HG03039 (cell line): ENCODE results near the gene LSM14B.
"Not testable (repeated sequence)": the region's sequence is repeated elsewhere in the genome, so short reads cannot be mapped to it uniquely, and the experiment has no call there.

Experiments
- ATAC-seq: cut with Tn5 transposase; IDR thresholded peaks from one replicate; pipeline ENCODE4 v1.9.1; 2021; ENCODE audit warnings: mild to moderate bottlenecking, moderate library complexity; ENCODE audit not compliant: unreplicated experiment

LSM14B gene

DNA sequence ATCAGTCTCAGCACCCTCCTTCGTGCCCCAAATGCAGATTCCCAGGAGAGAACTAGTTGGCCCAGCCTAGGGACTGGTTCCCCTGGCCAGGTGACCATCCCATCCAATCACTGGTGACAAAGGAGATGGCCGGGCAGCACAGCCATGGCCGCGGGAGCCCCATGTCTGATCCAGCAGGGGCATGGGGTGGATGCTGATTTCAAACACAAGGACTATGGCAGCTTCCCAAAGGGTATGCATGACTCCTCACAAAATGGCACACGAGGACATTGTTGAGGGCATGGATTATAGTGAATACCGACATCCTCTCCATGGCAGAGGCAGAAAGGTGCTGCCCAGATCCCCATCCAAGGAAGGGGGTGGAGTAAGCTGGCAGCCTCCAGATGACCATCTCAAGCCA lies 9.9 kb upstream of the LSM14B start:
- ATAC-seq, result no peak

GRCh38 chr20:62114894-62115293 lies 7.4 kb upstream of the LSM14B start:
- no peak for ATAC-seq

DNA sequence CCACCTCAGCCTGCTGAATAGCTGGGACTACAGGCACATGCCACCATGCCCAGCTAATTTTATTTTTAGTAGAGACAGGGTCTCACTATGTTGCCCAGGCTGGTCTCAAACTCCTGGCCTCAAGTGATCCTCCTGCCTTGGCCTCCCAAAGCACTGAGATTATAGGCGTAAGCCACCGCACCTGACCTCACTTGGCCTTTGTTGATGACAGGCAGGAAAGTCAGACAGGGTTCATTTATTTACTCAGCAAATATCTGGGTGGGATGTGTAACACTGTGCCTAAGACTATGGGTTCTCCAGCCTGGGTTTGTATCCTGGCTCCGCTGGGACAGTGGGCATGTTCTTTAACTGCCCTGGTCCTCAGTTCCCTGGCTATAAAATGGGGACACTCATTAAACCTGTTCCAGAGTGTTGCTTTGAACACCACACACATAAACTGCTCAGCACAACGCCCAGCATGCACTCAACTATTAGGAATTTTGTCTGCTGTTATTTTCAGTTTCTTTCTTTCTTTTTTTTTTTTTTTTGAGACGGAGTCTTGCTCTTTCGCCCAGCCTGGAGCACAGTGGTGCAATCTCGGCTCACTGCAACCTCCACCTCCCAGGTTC lies 6.4 kb upstream of the LSM14B start:
- ATAC-seq, result not testable (repeated sequence)

DNA sequence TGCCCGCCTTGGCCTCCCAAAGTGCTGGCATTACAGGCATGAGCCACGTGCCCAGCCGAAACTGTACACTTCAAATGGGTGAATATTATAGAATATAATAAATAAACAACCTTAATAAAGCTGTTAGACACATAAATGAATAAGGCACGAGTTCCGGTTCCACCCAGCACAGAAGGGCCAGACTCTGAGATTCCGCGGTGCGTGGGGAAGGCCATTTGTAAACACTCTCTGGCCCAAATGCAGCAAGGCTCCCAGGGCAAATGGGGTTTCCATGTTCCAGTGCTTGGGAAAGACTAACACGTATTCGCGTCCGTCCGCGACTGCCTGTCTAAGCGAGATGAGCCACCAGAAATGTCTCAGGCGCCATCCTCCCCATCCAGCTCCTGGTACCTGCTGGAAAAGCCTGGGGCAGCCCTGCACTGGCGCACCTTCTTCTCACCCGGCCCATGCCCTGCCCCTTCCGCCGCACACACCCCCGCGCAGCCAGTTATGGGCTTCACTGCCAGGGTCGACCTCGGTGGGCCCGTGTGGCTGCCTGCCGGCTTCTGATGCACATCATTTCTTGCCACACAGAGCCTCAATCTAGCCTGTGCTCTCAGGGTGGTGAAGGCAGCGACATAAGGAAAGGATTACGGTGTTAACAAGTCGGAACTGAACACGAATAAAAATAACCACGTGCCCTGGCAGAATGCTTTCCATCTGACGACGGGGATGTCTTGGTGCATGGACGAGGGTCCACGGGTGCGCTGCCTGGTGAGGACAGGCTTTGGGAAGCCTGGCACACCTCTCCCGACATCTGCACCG lies 5.5 kb upstream of the LSM14B start:
- no peak for ATAC-seq

- no peak for ATAC-seq
Measured at GRCh38 chr20:62117362-62117646, 5.0 kb upstream of the LSM14B start.

DNA sequence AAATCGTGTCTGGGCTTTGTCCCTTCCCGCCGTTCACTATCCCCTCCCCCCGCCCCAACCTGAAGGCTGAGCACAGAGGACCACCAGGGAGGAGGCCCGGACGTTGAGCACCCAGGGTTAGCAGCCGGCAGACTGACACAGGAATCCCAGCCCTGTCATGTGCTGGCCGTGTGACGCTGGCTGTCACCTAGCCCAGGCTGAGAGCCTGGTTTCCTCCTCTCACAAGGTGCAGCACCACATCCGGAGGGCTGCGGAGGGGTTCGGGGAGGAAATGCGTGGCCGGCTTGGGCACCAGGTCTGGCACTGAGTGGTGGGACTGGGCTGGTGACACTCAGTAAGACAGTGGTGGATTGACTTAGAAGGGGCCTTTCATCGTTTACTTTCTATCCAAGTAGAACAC lies 4.6 kb upstream of the LSM14B start:
- no peak for ATAC-seq

DNA sequence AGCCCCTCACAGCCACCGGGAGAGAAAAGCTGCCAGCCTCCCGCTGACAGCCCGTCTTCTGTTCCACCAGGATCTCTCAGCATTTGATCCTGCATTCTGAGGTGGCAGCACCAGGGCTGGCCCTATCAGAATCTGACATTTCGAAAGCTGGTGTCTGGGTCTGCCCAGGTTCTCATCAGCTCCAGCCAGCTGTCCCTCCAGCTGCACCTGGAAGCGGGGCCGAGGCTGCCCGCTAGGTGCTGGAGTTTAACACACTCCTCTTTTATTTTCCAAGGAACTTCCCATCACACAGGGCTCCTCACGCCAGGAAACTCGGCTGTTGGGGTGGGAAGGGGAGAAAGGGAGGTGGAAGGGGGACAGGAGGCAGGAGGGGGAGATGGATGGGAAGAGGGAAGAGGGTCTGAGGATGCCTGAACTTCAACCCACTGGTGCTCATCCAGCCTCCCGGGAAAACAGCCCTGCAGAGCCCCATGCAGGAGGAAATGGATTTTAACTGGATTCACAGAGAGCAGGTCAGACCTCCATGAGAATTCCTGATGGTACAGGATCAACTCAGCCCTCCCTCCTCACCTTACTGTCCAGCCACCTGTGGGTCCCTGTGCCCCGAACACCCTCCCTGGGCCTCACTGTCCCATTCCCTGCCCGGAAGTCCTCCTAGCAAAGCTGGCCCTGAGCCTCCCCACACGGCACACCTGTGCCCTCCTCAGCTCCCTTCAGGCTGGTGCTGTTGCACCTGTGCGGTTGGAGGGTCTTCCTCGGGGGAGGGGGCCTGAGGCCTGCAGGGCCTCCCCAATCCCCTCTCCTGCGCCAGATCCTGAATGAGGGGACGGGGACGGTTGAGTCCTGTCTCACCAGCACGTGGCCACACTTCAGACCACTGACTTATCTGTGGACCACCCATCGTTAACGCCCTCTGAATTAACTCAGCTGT lies 3.9 kb upstream of the LSM14B start:
- no peak for ATAC-seq

DNA sequence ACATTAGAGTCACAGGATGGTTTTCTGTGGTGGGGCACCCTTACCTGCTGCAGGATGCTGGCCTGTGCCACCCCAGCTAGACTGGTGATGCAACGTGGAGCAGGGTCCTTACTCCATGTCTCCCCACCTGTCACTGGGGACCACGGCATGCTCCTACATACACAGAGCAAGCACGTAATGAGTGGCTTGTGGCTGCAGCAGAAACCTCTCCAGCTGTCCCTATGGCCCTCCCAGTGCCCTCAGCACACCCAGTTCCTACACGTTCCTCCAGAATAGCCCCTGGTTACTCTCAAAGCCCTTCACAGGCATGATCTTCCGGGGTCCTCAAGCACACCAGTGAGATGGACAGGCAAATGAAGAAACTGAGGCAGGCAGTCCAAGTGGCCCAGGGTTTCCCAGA lies 3.2 kb upstream of the LSM14B start:
- ATAC-seq, result no peak

GRCh38 chr20:62119591-62120364 lies 2.5 kb upstream of the LSM14B start:
- no peak for ATAC-seq

DNA sequence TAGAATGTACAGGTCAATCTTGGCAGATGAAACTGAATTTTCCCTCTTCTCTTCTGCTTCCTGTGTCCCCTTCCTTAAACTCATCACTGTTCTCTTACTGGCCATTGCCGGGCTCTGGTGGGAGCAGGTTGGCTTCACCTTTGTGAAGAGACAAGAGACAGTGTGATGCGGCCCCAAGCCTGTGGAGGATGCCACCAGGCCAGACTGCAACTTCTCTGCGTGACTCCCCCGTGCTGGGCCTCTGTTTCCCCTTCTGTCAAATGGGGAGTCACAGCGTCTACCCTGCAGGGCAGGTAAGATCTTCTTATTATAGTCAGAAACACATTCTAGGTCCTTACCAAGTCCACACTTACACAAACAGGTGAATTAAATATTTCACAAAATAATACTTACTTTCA lies 1.9 kb upstream of the LSM14B start:
- ATAC-seq, result no peak

- ATAC-seq, result no peak
Measured at GRCh38 chr20:62120990-62121775, 1.1 kb upstream of the LSM14B start.

DNA sequence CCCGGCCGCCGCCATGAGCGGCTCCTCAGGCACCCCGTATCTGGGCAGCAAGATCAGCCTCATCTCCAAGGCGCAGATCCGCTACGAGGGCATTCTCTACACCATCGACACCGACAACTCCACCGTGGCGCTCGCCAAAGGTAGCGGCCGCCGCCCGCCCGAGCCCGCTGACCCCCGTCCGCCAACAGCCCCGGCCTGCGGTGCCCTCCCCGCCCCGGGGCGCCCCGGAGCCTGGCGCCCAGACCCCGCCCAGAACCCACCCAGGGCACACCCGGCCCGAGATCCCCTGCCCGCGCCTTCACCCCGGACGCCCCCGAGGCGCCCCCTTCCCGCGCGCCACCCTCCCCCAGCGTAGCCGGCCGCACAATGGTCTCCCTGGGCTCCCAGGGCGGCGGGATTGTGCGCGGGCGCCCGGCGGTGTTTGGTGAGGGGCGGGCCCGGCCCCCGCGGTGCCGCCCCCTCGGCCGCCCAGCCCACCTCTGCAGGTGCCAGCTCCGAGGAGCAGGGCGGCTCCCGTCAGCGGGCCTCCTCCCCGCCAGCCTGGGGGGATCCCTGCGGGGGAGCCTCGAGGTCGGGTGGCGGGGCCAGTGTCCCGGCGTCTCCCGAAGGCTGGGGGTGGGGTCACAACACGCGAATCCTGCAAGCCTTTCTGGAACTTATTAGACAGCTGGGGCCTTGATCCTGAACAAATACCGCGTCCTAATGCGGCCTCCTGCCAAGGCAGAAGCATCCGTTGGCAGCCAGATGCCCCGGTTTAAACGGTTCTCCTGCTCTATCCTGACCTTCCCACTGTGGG lies 577 bp downstream of the LSM14B start:
- ATAC-seq, result peak; percentile 20

GRCh38 chr20:62123450-62124118 lies 1.3 kb downstream of the LSM14B start:
- ATAC-seq, result no peak

DNA sequence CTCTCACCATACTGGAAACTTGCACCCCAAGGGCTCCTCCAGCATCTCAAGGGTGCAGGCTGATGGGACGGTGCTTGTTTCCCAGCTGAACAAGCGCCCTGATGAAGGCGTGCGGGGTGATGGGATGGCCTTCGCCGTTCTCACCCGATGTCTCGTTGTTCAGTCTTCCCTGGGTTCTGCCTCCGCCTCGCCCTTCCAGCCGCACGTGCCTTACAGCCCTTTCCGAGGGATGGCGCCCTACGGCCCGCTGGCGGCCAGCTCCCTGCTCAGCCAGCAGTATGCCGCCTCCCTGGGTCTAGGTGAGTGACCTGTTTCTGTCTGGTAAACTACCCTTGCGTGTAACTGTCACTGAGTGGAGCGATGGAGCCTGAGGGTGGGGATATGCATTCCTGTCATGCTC lies 3.9 kb downstream of the LSM14B start:
- no peak for ATAC-seq

- ATAC-seq, result no peak
Measured at GRCh38 chr20:62127799-62128198, 5.5 kb downstream of the LSM14B start.

DNA sequence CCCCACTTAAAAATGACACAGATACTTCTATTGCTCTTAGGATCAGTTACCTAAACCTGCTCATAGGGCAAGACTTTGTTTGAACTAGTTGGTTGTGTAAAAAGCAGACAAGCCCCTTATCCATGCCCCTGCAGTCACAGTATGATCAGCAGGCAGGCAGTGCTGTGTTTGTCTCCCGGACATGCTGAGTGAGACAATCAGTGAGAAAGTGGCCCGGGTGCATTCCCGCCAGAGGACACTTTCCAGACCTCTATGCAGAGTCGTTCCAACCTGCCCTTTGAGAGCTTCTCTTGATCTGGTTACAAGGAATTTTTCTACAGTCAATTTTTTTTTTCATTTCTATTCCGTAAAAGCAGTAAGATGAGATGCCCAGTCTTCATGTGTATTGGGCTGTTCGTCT lies 6.2 kb downstream of the LSM14B start:
- ATAC-seq, result no peak

DNA sequence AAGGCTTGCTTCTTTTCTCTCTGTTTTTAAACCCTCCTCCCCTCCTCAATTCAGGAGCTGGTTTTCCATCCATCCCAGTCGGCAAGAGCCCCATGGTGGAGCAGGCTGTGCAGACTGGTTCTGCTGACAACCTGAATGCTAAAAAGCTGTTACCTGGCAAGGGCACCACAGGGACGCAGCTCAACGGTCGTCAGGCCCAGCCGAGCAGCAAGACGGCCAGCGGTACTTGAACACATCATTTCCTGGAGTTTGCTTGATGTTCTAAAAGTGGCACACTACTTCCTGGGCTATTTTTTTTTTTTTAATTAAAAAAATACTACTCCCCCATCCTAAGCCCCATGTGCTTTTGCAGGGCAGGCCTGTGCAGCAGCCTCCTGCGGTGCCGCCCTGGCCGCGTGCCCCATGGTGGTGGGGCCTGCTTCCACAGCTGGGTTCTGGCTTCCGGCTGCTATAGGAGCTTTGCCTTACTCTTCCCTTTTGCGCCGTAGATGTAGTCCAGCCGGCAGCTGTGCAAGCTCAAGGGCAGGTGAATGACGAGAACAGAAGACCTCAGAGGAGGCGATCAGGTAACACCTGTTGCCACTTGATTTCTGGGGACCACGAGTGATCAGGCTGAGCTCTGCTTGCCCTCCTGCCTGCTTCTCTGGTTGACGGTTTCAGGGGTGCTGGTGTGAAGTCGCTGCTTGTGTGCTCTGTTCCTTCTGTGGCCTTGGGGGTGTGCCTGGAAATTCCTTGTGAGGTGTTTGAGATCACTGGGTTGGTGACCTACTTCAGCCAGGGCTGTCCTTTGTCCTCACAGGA lies 7.7 kb downstream of the LSM14B start:
- ATAC-seq, result no peak
